Loucy (cell line): ENCODE measurements around the gene PLIN3.
"Not testable (repeated sequence)": the region's sequence is repeated elsewhere in the genome, so short reads cannot be mapped to it uniquely, and the experiment has no call there.

ENCODE experiments used
- EZH2phosphoT487 ChIP-seq: fragments of 200-600 bp; IDR thresholded peaks from 2 replicates; pipeline ENCODE4 v1.6.1; 2018; ENCODE audit warnings: antibody characterized with exemption, mild to moderate bottlenecking, moderate library complexity, borderline replicate concordance
- TF ChIP-seq, protein P1 (sequence below): fragments of 200-600 bp; sonication (generic); conservative IDR thresholded peaks from 2 replicates; pipeline ENCODE4 v1.5.1; 2014; ENCODE audit warnings: mild to moderate bottlenecking, antibody characterized with exemption, low read length

DNA sequence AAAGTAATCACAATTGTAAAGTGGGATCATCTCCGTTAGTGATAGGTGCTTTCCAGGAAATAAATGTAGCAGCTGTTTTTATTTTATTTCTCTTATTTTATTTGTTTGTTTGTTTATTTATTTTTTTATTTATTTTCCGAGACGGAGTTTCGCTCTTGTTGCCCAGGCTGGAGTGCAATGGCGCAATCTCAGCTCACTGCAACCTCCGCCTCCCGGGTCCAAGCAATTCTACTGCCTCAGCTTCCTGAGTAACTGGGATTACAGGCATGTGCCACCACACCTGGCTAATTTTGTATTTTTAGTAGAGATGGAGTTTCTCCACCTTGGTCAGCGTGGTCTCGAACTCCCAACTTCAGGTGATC lies 35.5 kb downstream of the PLIN3 start:
- TF ChIP-seq, protein P1, sequence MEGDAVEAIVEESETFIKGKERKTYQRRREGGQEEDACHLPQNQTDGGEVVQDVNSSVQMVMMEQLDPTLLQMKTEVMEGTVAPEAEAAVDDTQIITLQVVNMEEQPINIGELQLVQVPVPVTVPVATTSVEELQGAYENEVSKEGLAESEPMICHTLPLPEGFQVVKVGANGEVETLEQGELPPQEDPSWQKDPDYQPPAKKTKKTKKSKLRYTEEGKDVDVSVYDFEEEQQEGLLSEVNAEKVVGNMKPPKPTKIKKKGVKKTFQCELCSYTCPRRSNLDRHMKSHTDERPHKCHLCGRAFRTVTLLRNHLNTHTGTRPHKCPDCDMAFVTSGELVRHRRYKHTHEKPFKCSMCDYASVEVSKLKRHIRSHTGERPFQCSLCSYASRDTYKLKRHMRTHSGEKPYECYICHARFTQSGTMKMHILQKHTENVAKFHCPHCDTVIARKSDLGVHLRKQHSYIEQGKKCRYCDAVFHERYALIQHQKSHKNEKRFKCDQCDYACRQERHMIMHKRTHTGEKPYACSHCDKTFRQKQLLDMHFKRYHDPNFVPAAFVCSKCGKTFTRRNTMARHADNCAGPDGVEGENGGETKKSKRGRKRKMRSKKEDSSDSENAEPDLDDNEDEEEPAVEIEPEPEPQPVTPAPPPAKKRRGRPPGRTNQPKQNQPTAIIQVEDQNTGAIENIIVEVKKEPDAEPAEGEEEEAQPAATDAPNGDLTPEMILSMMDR: not testable (repeated sequence)
- TF ChIP-seq EZH2phosphoT487: not testable (repeated sequence)
